SK-MEL-5 (cell line): Measurements from ENCODE around the gene TRAPPC2L. TPM values are rescaled to one million over a fixed set of nuclear protein-coding genes. Genes with fewer than 3 reads are reported as not detected.

Experiments used
- DNase-seq: peaks from one replicate; pipeline ENCODE4 v3.0.0-alpha.2; 2016; ENCODE audit warnings: low read depth, low spot score
- in situ Hi-C: cut with HindIII; loops from 2 replicates; pipeline ENCODE4 v1.10.0; 2016; ENCODE audit warnings: low sequenced_read_pairs, high pct_unique_total_duplicates, low pct_unique_long_range_greater_than_20kb
- total RNA-seq: library from RNA; depleted of rRNA; stranded (reverse); fragments of >200 nt; shearing (Covaris generic); gene quantifications from 2 replicates; pipeline ENCODE4 v1.2.3, GENCODE V29; 2014

The TRAPPC2L gene
- total RNA-seq, 1 experiment from 2014 or later: 86.0 TPM

- no peak for DNase-seq
- in situ Hi-C loops: no loop called here
Observed at GRCh38 chr16:88867581-88868246, 10.8 kb downstream of the TRAPPC2L start.

GRCh38 chr16:88868974-88869672 is 12.2 kb downstream of the TRAPPC2L start:
- in situ Hi-C loops: no loop called here
- DNase-seq: no peak

- DNase-seq: no peak
- in situ Hi-C loops: no loop called here
Observed at GRCh38 chr16:88869673-88869980, 12.7 kb downstream of the TRAPPC2L start.

GRCh38 chr16:88870608-88871348 is 13.9 kb downstream of the TRAPPC2L start:
- no peak for DNase-seq
- in situ Hi-C loops: no loop called here

GRCh38 chr16:88871349-88871702 is 14.4 kb downstream of the TRAPPC2L start:
- in situ Hi-C loops: no loop called here

GRCh38 chr16:88871730-88872416 is 14.9 kb downstream of the TRAPPC2L start:
- in situ Hi-C loops: no loop called here
- no peak for DNase-seq

More at GRCh38 chr16:88871349-88871702, 14.4 kb downstream of the TRAPPC2L start:
- no peak for DNase-seq

- DNase-seq: no peak
- in situ Hi-C loops: no loop called here
Observed at GRCh38 chr16:88872650-88873331, 15.9 kb downstream of the TRAPPC2L start.

GRCh38 chr16:88874938-88875599 is 18.1 kb downstream of the TRAPPC2L start:
- no peak for DNase-seq
- in situ Hi-C loops: no loop called here

- in situ Hi-C loops: no loop called here
- DNase-seq: no peak
Observed at GRCh38 chr16:88875703-88876234, 18.8 kb downstream of the TRAPPC2L start.

- no peak for DNase-seq
- in situ Hi-C loops: no loop called here
Observed at GRCh38 chr16:88876942-88877526, 20.1 kb downstream of the TRAPPC2L start.

- in situ Hi-C loops: no loop called here
- no peak for DNase-seq
Observed at GRCh38 chr16:88877564-88878289, 20.8 kb downstream of the TRAPPC2L start.

GRCh38 chr16:88878356-88878755 is 21.4 kb downstream of the TRAPPC2L start:
- in situ Hi-C loops: no loop called here
- DNase-seq: no peak

GRCh38 chr16:88878967-88879787 is 22.2 kb downstream of the TRAPPC2L start:
- in situ Hi-C loops: no loop called here
- DNase-seq: no peak

GRCh38 chr16:88879788-88880055 is 22.8 kb downstream of the TRAPPC2L start:
- in situ Hi-C loops: no loop called here
- no peak for DNase-seq

- no peak for DNase-seq
- in situ Hi-C loops: no loop called here
Observed at GRCh38 chr16:88880226-88881006, 23.5 kb downstream of the TRAPPC2L start.
